ENCODE measurements around the gene ACSF3. TPM values are rescaled to one million over a fixed set of nuclear protein-coding genes. Genes with fewer than 3 reads are reported as not detected.

ACSF3 gene
- total and polyA plus RNA-seq, 4 donors = 15.3 to 27.3 (median 18.8) TPM

GRCh38 chr16:89176717-89177116 lies 83.1 kb downstream of the ACSF3 start:
- Histone ChIP-seq H3K9me3 (ENCODE audit: control insufficient read depth in 4 of 4, low read length in 3 of 4) (no peaks in the 10 kb centered on the region), H3K4me3 (ENCODE audit: low read depth in 1 of 3, low read length in 3 of 3) (no peak overlapping the region), H3K4me1 (ENCODE audit: control insufficient read depth in 4 of 4, insufficient read depth in 4 of 4, low read length in 3 of 4) (peaks cover 0 to 3% (median 0%) of the 10 kb centered on the region in 4 donors), H3K9ac (ENCODE audit: low read depth in 1 of 2, low read length in 2 of 2) (no peak overlapping the region), H3K27me3 (ENCODE audit: control insufficient read depth in 4 of 4, insufficient read depth in 4 of 4, low read length in 3 of 4) (no peaks in the 10 kb centered on the region), H3K27ac (ENCODE audit: low read depth in 1 of 2, low read length in 2 of 2) (no peak overlapping the region), H3K36me3 (ENCODE audit: control insufficient read depth in 4 of 4, insufficient read depth in 3 of 4, low read depth in 1 of 4, low read length in 3 of 4) (no peaks in the 10 kb centered on the region)
- 83% methylated on average over 9 of the region's 9 CpGs for WGBS
- no peak for DNase-seq (ENCODE audit: low spot score)
- TF ChIP-seq ZBTB33 (IDR thresholded peaks at IDR 0.05) (no peak), MAX (IDR thresholded peaks at IDR 0.05) (no peak), YY1 (IDR thresholded peaks at IDR 0.05) (no peak), FOXA1 (IDR thresholded peaks at IDR 0.05) (no peak), FOXA2 (IDR thresholded peaks at IDR 0.05) (no peak), RAD21 (IDR thresholded peaks at IDR 0.05) (no peak), HNF4G (IDR thresholded peaks at IDR 0.05) (no peak), REST (IDR thresholded peaks at IDR 0.05) (no peak), EGR1 (IDR thresholded peaks at IDR 0.05; ENCODE audit: low read depth in 2 of 2) (no peak), SP1 (IDR thresholded peaks at IDR 0.05) (no peak), CTCF (IDR thresholded peaks at IDR 0.05; ENCODE audit: low read depth, low read length, missing input control) (no peak), HNF4A (conservative IDR thresholded peaks at IDR 0.05) (no peak)

- Histone ChIP-seq H3K36me3 (ENCODE audit: control insufficient read depth in 4 of 4, insufficient read depth in 3 of 4, low read depth in 1 of 4, low read length in 3 of 4) (no peaks in the 10 kb centered on the region), H3K4me1 (ENCODE audit: control insufficient read depth in 4 of 4, insufficient read depth in 4 of 4, low read length in 3 of 4) (no peaks in the 10 kb centered on the region), H3K27ac (ENCODE audit: low read depth in 1 of 2, low read length in 2 of 2) (no peak overlapping the region), H3K27me3 (ENCODE audit: control insufficient read depth in 4 of 4, insufficient read depth in 4 of 4, low read length in 3 of 4) (no peaks in the 10 kb centered on the region), H3K9me3 (ENCODE audit: control insufficient read depth in 4 of 4, low read length in 3 of 4) (no peaks in the 10 kb centered on the region), H3K9ac (ENCODE audit: low read depth in 1 of 2, low read length in 2 of 2) (no peak overlapping the region), H3K4me3 (ENCODE audit: low read depth in 1 of 3, low read length in 3 of 3) (no peak overlapping the region)
- DNase-seq (ENCODE audit: low spot score) = no peak
- WGBS = 68% methylated on average over 12 of the region's 12 CpGs
- TF ChIP-seq FOXA2 (IDR thresholded peaks at IDR 0.05) (no peak), YY1 (IDR thresholded peaks at IDR 0.05) (no peak), MAX (IDR thresholded peaks at IDR 0.05) (no peak), SP1 (IDR thresholded peaks at IDR 0.05) (no peak), ZBTB33 (IDR thresholded peaks at IDR 0.05) (no peak), REST (IDR thresholded peaks at IDR 0.05) (no peak), ATF3 (IDR thresholded peaks at IDR 0.05) (no peak), EGR1 (IDR thresholded peaks at IDR 0.05; ENCODE audit: low read depth in 2 of 2) (no peak), JUND (IDR thresholded peaks at IDR 0.05) (no peak), TAF1 (conservative IDR thresholded peaks at IDR 0.05) (no peak), GABPA (IDR thresholded peaks at IDR 0.05 in 1 of 2, conservative IDR thresholded peaks at IDR 0.05 in 1 of 2) (no peak), RXRA (IDR thresholded peaks at IDR 0.05) (no peak)
Observed at GRCh38 chr16:89177501-89177900, 83.8 kb downstream of the ACSF3 start.
